Ishikawa (cell line): Measurements from ENCODE around the gene EPHA2.

Experiments used
- CEBPB ChIP-seq: IDR thresholded peaks from 2 replicates; pipeline ENCODE4 v1.6.1; 2012
- EP300 ChIP-seq: IDR thresholded peaks from 2 replicates; pipeline ENCODE4 v1.6.1; 2012; ENCODE audit warnings: borderline replicate concordance
- MAX ChIP-seq: IDR thresholded peaks from 2 replicates; pipeline ENCODE4 v1.6.1; 2012
- NFIC ChIP-seq: IDR thresholded peaks from 2 replicates; pipeline ENCODE4 v1.6.1; 2012
- RAD21 ChIP-seq: IDR thresholded peaks from 2 replicates; pipeline ENCODE4 v1.6.1; 2012; ENCODE audit warnings: low read depth
- REST ChIP-seq: IDR thresholded peaks from 2 replicates; pipeline ENCODE4 v1.6.1; 2012; ENCODE audit warnings: low read depth, mild to moderate bottlenecking
- TCF12 ChIP-seq: IDR thresholded peaks from 2 replicates; pipeline ENCODE4 v1.6.1; 2012; ENCODE audit warnings: low read depth
- TEAD4 ChIP-seq: IDR thresholded peaks from 2 replicates; pipeline ENCODE4 v1.6.1; 2012
- YY1 ChIP-seq: IDR thresholded peaks from 2 replicates; pipeline ENCODE4 v1.6.1; 2012; ENCODE audit warnings: low read depth

GRCh38 chr1:16189921-16190621, 34.2 kb upstream of the EPHA2 start:
- TF ChIP-seq TCF12 (no peak), EP300 (no peak), YY1 (no peak), MAX (peak; percentile 50; the same call in 1 of the 2 replicates), NFIC (peak; percentile 77), TEAD4 (no peak), CEBPB (no peak), REST (no peak), RAD21 (no peak)
